Measurements from ENCODE around the gene MAP4K5. TPM values are rescaled to one million over a fixed set of nuclear protein-coding genes. Genes with fewer than 3 reads are reported as not detected.

The MAP4K5 gene
- total RNA-seq, 4 donors from 2014 or later = 78.9 to 161 (median 101) TPM

- ATAC-seq (ENCODE audit: low FRiP score) (no peak), DNase-seq (ENCODE audit: low spot score) (no peak)
- TF ChIP-seq, protein P1, sequence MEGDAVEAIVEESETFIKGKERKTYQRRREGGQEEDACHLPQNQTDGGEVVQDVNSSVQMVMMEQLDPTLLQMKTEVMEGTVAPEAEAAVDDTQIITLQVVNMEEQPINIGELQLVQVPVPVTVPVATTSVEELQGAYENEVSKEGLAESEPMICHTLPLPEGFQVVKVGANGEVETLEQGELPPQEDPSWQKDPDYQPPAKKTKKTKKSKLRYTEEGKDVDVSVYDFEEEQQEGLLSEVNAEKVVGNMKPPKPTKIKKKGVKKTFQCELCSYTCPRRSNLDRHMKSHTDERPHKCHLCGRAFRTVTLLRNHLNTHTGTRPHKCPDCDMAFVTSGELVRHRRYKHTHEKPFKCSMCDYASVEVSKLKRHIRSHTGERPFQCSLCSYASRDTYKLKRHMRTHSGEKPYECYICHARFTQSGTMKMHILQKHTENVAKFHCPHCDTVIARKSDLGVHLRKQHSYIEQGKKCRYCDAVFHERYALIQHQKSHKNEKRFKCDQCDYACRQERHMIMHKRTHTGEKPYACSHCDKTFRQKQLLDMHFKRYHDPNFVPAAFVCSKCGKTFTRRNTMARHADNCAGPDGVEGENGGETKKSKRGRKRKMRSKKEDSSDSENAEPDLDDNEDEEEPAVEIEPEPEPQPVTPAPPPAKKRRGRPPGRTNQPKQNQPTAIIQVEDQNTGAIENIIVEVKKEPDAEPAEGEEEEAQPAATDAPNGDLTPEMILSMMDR (IDR thresholded peaks at IDR 0.05) = no peak
Observed at GRCh38 chr14:50524731-50525515, 7.4 kb downstream of the MAP4K5 start.

DNA sequence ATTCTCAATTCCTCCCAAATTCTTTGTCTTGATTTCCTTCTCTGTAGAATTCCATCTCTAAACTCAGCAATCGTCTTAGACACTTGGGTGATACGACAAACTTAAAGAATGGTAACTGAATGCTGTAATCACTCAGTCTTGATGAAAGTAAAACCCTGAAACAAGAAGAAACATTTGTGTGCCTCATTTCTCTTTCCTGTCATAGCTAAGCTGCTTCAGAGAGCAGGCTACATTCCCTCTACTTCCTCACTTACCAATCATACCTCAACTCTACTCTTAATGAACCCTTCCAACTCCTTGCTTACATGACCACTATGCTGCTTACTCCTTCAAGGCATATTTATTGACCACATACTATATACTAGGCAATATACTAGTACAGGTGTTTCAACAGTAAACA is 8.3 kb downstream of the MAP4K5 start:
- DNase-seq (ENCODE audit: low spot score) (no peak), ATAC-seq (ENCODE audit: low FRiP score) (no peak)
- TF ChIP-seq, protein P1 (IDR thresholded peaks at IDR 0.05) = no peak

DNA sequence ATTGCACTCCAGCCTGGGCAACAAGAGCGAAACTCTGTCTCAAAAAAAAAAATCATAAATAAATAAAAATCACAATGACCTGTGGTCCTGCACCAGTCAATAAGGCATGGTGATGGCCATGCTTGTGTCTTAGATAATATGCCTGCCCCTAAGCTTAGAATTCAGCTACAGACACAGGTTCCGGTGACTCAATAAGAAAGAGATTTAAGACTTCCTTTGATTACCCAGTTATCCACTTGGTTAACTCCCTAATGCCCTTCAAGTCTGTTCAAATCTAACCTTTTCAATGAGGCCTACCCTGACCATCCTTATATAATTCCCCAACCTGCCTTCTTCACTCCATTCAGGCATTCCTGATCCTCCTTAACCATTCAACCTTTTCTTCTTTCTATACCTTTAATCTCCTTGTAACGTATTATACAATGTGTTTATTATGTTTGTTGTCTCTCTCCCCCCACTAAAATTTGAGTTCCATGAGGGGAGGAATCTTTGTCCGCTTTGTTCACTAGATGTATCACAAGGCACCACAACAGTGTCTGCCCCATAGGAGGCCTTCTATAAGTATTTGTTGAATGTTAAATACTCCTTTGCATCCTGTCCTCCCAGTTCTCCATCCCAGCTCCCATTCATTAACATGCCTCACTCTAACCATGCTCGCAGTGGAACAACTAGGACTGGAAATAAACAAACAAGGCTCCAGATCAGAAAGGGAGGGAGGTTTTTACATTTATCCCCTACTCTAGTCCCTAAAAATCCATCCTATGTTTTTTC is 8.9 kb downstream of the MAP4K5 start:
- no peak for DNase-seq (ENCODE audit: low spot score)
- TF ChIP-seq, protein P1 (IDR thresholded peaks at IDR 0.05) = no peak
- no peak for ATAC-seq (ENCODE audit: low FRiP score)

GRCh38 chr14:50521912-50522341 is 10.4 kb downstream of the MAP4K5 start:
- TF ChIP-seq, protein P1 (IDR thresholded peaks at IDR 0.05) = no peak
- no peak for DNase-seq (ENCODE audit: low spot score)
- no peak for ATAC-seq (ENCODE audit: low FRiP score)

- peak; percentile 85 for ATAC-seq (ENCODE audit: low FRiP score)
- DNase-seq (ENCODE audit: low spot score) = no peak
- TF ChIP-seq, protein P1 (IDR thresholded peaks at IDR 0.05) = no peak
Observed at GRCh38 chr14:50520947-50521815, 11.2 kb downstream of the MAP4K5 start.

GRCh38 chr14:50516091-50516490 is 16.3 kb downstream of the MAP4K5 start:
- TF ChIP-seq, protein P1 (IDR thresholded peaks at IDR 0.05) = no peak
- ATAC-seq (ENCODE audit: low FRiP score) (no peak), DNase-seq (ENCODE audit: low spot score) (no peak)

All from omental fat pad (tissue), 4 donors.